OCI-M1 (cell line): Measurements from ENCODE around the gene ZNF669.
"Not testable (repeated sequence)": the region's sequence is repeated elsewhere in the genome, so short reads cannot be mapped to it uniquely, and the experiment has no call there.

Experiments used
- DNase-seq: peaks from one replicate; lab custom pipeline; 2025; lab: John Stamatoyannopoulos, UW

The ZNF669 gene

GRCh38 chr1:247103859-247104591 is at the start of gene ZNF669:
Gene ZNF669 (minus strand): TSS chr1:247104356. CDS start chr1:247104199, 157 bp downstream.
- DNase-seq, result peak; percentile 99

DNA sequence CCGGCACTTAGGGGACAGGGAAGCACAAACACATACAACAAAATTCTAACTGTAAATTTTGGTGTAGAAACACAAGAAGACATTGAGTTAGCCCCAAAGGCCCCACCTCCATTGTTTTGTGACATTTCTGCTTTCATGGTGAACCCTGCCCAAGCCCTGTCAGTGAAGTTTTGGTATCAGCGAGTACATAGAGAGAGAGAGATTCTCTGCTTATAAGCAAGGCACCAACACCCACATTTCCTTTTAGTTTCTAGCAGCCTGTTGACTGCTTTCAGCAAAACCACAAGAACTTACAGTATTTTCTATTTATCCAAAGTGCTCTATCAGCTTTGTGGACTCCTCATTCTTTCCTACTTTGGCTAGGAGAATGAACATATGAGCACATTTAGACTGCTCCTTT is 43.6 kb upstream of the ZNF669 start:
- no peak for DNase-seq

GRCh38 chr1:247147120-247147519 is 43.0 kb upstream of the ZNF669 start:
- DNase-seq, result not testable (repeated sequence)

- DNase-seq, result no peak
Measured at GRCh38 chr1:247146671-247147070, 42.5 kb upstream of the ZNF669 start.

DNA sequence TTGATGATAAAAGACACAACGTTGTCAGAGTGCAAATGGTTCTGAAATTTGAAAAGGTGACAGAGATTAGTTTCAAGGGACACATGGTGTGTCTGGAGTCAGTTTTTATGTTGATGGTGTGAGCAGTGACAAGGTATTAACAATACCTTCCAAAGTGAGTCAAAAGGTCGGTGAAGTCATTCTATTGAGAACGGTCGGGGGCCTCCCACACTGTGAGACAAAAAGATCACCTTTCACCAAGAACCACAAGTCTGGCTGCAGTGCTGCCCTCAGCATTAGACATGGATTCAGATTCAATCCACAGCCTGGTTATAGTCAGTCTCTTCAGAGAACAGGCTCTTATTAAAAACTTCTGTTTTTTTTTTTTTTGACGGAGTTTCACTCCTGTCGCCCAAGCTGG is 41.1 kb upstream of the ZNF669 start:
- no peak for DNase-seq

DNA sequence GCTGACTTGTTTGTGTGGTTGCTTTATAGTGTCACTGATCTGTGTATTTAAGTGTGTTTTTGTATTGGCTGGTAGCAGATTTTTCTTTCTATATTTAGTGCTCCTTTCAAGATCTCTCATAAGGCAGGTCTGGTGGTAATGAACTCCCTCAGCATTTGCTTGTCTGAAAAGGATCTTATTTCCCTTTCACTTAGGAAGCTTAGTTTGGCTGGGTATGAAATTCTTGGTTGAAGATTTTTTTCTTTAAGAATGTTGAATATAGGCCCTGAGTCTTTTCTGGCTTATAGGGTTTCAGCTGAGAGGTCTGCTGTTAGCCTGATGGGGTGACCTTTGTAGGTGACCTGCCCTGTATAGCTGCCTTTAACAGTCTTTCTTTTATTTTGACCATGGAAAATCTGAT is 35.4 kb upstream of the ZNF669 start:
- DNase-seq, result not testable (repeated sequence)

DNA sequence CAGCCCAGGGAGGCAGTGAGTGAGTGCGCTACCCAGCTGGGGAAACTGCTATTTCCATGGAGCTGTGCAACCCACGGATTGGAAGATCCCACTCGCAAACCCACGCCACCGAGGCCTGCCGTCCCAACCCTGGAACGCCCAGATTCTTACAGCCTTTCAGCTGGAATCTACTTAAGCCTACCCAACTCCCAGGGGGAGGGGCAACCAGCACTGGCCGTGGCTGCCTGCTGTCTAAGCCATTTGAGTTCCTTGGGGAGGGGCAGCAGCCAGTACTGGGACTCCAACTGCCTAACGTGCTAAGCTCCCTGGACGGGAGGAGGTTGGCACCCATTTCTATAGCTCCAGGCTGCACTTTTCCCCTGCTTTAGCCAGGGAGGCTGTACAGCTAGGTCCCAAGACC is 27.1 kb upstream of the ZNF669 start:
- no peak for DNase-seq

GRCh38 chr1:247127519-247128282 is 23.5 kb upstream of the ZNF669 start:
- peak; percentile 53 for DNase-seq

- DNase-seq, result not testable (repeated sequence)
Measured at GRCh38 chr1:247126601-247127000, 22.4 kb upstream of the ZNF669 start.

DNA sequence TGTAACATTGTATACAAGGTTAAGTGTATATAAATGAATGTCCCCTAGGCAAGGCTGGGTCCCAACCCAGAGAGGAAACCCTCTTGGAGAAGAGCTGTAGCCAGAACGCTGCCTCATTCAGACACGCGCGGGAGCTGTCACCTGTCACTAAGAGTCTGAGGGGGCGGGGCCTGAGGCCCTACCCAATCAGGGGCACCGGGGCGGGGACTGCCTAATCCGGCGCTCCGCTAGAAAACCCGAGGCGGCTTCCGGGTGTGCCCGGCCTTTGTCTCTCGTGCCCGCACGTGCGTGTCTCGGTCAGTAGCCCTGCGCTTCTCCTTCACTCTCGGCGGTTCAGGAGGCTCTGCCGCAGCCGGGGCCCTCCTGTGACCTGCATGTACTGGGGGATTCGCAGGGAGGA is 22.0 kb upstream of the ZNF669 start:
- not testable (repeated sequence) for DNase-seq

DNA sequence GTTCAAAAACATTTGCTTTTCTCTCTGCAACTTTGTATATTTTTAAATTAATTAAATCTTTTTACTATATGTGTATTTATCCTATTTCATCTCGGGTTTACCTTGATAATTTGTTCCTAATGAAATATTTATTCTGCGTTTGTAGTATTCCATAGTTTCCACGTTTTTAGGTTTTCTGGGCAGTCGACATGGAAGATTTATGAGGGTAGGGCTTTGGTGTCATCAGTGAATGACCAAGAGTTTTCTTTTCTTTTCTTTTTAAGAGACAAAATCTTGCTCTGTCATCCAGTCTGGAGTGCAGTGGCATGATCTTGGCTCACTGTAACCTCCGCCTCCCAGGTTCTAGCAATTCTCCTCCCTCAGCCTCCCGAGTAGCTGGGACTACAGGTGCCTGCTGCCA is 17.2 kb upstream of the ZNF669 start:
- no peak for DNase-seq

- not testable (repeated sequence) for DNase-seq
Measured at GRCh38 chr1:247120408-247120668, 16.2 kb upstream of the ZNF669 start.

DNA sequence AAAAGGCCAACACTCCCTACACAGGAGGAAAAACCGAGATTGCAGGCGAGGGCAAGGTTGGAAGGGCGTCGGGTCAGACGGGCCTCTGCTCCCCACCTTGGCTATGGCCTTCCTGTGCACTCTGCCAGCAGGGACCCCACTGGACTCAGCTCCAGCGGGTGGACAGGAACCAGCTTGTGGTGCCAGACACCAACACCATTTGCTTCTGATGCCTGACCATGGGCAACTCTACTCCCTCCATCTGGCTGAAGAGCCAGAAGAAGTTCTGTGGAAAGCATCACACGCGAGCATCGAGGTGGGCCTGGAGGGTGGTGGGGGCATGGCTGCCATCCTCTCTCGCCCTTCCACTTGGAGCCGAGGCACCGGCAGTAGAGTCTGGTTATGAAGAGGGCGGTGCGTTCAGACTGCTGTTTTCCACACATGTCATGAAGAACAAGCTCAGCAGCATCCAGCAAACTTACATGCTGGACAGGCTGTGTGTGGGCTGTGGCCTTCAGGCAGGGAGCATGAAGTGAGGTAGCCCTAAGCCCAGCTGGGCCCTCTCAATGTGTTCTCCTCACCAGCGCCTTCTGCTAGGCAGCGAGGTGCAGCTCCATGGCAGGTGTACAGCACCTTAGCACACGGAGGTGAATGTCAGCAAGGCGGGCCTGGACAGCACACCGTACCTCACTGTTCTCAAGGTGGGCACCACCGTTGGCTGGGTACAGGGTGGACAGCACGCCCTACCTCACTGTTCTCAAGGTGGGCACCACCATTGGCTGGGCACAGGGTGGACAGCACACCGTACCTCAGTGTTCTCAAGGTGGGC is 15.6 kb upstream of the ZNF669 start:
- DNase-seq, result no peak

- DNase-seq, result peak; percentile 41
Measured at GRCh38 chr1:247118946-247119446, 14.8 kb upstream of the ZNF669 start.

DNA sequence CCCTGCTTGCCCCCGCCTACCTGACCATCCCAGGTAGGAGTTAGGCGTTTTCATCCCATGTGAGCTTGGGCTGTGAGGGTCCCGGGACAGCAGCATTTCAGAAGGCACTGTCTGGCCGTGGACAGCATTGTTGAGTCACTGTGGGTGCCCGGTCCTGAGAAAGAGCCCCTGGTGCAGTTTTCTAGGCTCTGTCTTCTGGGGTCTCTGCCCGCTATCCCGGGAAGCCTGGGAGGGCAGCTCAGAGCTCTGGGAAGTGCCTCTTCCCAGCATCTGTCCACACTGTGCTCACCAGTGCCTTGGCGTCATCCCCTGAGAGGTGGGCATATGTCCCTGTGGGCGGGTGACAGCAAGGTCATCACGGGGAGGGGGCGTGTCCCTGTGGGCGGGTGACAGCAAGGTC is 11.4 kb upstream of the ZNF669 start:
- no peak for DNase-seq

GRCh38 chr1:247115141-247115510 is 11.0 kb upstream of the ZNF669 start:
- no peak for DNase-seq

DNA sequence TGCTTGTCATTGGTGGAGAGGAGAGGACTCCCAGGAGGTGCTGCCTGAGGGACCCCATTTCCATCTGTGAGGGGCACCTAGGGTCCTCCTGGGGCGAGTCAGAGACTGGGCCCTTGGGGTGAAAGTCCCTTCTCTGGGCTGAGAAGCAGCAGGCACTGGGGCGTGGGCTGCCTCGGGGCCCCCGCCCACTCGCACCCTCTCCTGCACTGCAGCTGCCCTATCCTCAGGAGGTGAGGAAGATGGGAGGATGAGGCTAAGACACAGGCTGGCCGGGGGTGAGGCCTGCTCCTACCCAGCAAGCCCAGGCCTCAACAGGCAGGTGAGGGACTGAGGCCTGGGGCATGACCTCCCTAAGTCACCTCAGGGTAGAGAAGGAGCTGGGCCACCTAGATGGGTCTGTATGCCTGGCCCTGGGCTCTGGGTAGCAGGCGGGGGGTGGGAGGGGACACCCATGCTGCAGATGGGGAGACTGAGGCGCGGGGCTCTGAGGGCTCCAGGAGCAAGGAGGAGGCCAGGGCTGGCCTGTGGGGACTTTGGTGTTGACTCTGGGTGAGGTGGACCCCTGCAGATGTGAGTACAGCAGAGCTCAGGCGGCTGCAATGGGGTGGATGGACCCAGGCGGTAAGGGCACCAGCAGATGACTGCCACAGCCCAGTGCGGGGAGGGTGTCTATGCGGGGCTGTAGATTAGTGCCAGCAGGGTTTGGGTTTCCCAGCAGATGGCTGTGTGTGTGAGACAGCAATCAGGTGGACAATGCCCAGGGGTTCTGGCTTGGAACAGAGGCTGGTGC is 10.4 kb upstream of the ZNF669 start:
- DNase-seq, result no peak

GRCh38 chr1:247113733-247114271 is 9.6 kb upstream of the ZNF669 start:
- DNase-seq, result no peak

DNA sequence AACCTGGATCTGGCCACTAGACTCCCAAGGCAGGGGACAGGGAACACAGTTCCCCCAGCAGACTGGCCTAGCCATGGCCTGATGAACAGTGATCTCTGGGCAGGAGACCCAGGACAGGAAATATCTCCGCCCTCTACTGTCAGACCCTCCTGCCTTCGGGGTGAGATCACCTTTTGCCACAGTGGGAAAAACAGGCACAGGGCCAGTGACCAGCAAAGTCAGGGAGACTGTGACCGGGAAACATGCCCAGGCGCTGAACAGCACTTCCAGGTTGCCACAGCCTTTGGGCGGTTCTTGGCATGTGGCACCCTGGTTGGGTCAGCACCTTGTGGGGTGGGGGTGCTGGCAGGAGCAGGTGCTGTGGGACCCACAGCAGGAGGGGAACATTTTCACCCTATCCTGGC is 8.9 kb upstream of the ZNF669 start:
- DNase-seq, result no peak

GRCh38 chr1:247112479-247112781 is 8.3 kb upstream of the ZNF669 start:
- no peak for DNase-seq

GRCh38 chr1:247111700-247112478 is 7.7 kb upstream of the ZNF669 start:
- DNase-seq, result peak; percentile 54
